ENCODE results near the gene NFS1.
"Not testable (repeated sequence)": the region's sequence is repeated elsewhere in the genome, so short reads cannot be mapped to it uniquely, and the experiment has no call there.

Gene NFS1

GRCh38 chr20:35729836-35730582, 30.9 kb upstream of the NFS1 start:
- DNase-seq (ENCODE audit: low read depth in 1 of 2, low spot score in 1 of 2): no peak

- no peak for DNase-seq (ENCODE audit: low read depth in 1 of 2, low spot score in 1 of 2)
These were observed 30.2 kb upstream of the NFS1 start for GRCh38 chr20:35729283-35729807.

DNA sequence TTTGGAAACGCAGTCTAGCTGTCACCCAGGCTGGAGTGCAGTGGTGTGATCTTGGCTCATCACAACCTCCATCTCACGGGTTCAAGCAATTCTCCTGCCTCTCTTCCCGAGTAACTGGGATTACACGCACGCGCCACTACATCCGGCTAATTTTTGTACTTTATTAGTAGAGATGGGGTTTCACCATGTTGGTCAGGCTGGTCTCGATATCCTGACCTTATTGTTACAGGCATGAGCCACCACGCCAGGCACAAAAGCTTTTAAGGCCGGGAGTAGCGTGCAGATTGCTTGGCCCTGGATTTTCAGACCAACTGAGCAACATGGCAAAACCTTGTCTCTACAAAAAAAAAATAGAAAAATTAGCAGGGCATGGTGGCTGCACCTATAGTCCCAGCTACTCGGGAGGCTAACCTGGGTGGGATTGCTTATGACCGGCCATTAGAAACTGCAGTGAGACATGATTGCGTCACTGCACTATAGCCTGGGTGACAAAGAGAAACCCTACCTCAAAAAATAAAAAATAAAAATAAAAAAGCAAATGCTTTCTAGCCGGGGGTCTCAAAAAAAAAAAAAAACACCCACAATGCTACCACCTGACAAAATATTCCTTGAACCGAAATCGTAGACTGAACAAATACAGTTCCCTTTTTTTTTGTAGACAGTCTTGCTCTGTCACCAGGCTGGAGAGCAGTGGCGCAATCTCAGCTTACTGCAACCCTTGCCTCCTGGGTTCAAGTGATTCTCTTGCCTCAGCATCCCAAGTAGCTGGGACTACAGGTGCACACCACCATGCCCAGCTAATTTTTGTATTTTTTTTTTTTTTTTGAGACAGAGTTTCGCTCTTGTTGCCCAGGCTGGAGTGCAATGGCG, 27.9 kb upstream of the NFS1 start:
- DNase-seq (ENCODE audit: low read depth in 1 of 2, low spot score in 1 of 2): no peak

GRCh38 chr20:35724321-35725230, 25.4 kb upstream of the NFS1 start:
- DNase-seq (ENCODE audit: low read depth in 1 of 2, low spot score in 1 of 2): no peak

- DNase-seq (ENCODE audit: low read depth in 1 of 2, low spot score in 1 of 2): not testable (repeated sequence)
These were observed 24.6 kb upstream of the NFS1 start for GRCh38 chr20:35723652-35724320.

DNA sequence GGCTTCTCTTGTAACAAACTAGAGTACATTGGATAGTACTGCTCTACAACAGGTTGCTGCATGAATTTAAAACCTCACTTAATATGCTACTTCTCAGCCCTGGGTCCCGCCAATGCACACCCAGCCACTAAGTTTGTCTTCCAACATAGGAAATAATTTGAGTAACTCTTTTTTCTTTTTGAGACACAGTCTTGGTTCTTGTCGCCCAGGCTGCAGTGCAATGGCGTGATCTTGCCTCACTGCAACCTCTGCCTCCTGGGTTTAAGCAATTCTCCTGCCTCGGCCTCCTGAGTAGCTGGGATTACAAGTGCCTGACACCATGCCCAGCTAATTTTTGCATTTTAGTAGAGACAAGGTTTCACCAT, 24.1 kb upstream of the NFS1 start:
- DNase-seq (ENCODE audit: low read depth in 1 of 2, low spot score in 1 of 2): not testable (repeated sequence)

- DNase-seq (ENCODE audit: low read depth in 1 of 2, low spot score in 1 of 2): no peak
These were observed 22.5 kb upstream of the NFS1 start for GRCh38 chr20:35721621-35722020.

- DNase-seq (ENCODE audit: low read depth in 1 of 2, low spot score in 1 of 2): no peak
These were observed 22.1 kb upstream of the NFS1 start for GRCh38 chr20:35721219-35721618.

GRCh38 chr20:35720165-35721123, 21.3 kb upstream of the NFS1 start:
- DNase-seq (ENCODE audit: low read depth in 1 of 2, low spot score in 1 of 2): no peak

DNA sequence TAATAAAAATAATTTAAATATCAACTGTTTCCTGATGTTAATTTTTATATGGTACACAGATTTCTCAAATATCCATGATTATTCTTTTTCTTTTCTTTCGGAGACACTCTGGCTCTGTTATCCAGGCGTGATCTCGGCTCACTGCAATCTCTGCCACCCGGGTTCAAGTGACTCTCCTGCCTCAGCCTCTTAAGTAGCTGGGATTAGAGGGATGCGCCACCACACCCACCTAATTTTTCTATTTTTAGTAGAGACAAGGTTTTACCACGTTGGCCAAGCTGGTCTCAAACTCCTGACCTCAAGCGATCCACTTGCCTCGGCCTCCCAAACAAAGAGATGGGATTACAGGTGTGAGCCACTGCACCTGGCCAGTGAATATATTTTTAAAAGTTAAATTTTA, 20.6 kb upstream of the NFS1 start:
- DNase-seq (ENCODE audit: low read depth in 1 of 2, low spot score in 1 of 2): no peak

DNA sequence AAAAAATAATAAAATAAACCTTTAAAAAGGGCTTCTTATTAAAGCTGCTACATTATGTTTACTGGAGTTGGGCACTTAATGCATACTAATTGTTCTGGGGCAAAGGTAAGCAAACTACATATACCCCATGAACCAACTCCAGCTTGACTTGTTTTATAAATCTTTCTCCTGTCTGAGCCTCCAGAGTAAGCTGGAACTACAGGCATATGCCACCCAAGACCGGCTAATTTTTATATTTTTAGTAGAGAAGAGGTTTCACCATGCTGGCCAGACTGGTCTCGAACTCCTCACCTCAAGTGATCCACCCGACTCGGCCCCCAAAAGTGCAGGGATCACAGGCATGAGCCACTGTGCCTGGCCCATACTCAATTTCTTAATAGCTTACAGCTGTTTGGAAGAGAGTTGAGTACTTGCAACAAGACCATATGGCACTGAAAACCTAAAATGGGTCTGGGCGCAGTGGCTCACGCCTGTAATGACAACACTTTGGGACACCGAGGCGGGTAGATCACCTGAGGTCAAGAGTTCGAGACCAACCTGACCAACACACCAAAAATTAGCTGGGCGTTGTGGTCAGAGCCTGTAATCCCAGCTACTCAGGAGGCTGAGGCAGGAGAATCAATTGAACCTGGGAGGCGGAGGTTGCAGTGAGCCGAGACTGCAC, 20.0 kb upstream of the NFS1 start:
- no peak for DNase-seq (ENCODE audit: low read depth in 1 of 2, low spot score in 1 of 2)

DNA sequence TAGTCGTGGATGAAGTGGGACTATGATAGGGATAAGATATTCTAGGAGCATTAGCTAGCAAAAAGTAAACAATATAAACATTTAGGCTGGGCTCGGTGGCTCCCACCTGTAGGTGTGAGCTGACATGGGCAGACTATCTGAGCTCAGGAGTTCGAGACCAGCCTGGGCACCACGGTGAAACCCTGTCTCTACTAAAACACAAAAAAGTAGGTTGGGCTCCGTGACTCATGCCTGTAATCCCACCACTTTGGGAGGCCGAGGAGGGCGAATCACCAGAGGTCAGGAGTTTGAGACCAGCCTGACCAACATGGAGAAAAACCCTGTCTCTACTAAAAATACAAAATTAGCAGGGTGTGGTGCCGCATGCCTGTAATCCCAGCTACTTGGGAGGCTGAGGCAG, 19.2 kb upstream of the NFS1 start:
- not testable (repeated sequence) for DNase-seq (ENCODE audit: low read depth in 1 of 2, low spot score in 1 of 2)

DNA sequence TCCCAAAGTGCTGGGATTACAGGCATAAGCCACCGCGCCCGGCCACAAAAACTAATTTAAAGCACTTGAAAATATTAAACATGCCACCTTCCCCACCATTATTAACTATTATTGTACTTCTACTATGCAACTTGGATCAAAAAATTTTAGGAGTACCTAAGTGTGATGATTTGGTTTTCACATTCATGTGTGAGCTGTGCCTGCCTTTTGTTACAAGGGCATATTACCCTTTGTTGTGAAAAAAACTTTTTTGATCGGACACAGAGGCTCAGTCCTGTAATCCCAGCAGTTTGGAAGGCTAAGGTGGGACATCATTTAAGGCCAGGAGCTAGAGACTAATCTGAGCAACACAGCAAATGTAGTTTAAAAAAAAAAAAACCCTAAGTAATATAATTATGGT, 17.2 kb upstream of the NFS1 start:
- no peak for DNase-seq (ENCODE audit: low read depth in 1 of 2, low spot score in 1 of 2)

GRCh38 chr20:35715652-35716051, 16.5 kb upstream of the NFS1 start:
- DNase-seq (ENCODE audit: low read depth in 1 of 2, low spot score in 1 of 2): no peak

- DNase-seq (ENCODE audit: low read depth in 1 of 2, low spot score in 1 of 2): no peak
These were observed 15.0 kb upstream of the NFS1 start for GRCh38 chr20:35714127-35714526.

GRCh38 chr20:35713120-35713519, 14.0 kb upstream of the NFS1 start:
- not testable (repeated sequence) for DNase-seq (ENCODE audit: low read depth in 1 of 2, low spot score in 1 of 2)

- no peak for DNase-seq (ENCODE audit: low read depth in 1 of 2, low spot score in 1 of 2)
These were observed 12.5 kb upstream of the NFS1 start for GRCh38 chr20:35711588-35712209.

- DNase-seq (ENCODE audit: low read depth in 1 of 2, low spot score in 1 of 2): no peak
These were observed 11.9 kb upstream of the NFS1 start for GRCh38 chr20:35710884-35711587.
